DMS153 treated with DMSO at 0.1 percent for 48 hours (cell line): ENCODE measurements around the gene PC.

Source experiments
- DNase-seq: peaks from one replicate; lab custom pipeline; 2025; ENCODE audit not compliant: unreplicated experiment; lab: John Stamatoyannopoulos, UW

The PC gene

DNA sequence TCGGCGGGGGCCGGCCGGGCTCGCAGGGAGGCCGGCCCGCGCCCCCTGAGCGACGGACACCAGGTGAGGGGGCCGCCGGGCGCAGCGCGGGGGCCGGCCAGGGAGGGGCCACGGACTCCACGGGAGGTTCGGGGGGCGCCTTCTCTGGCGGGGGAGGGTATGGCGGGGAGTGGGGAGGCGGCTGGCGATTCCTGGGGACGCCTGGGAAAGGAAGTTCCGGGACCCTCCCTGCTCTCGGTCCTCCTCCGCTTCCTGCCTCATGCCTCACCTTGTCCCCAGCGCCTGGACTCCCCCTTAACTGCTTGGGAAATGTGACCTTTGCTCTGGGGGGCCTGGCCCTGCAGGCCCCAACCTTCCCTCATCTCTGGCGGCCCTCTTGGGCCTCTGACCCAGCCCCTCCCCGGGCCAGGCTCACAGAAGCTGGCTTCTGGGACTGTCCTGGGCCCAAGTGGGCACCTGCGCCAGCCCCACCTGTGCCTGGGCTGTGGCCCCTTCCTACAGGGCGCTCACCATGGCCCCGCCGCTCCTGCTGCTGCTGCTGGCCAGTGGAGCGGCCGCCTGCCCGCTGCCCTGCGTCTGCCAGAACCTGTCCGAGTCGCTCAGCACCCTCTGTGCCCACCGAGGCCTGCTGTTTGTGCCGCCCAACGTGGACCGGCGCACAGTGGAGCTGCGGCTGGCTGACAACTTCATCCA, 100.8 kb downstream of the PC start:
- no peak for DNase-seq

GRCh38 chr11:66856496-66857233, 101.5 kb downstream of the PC start, which contains the start of gene LRFN4:
LRFN4 (plus strand) TSS chr11:66857064; CDS start chr11:66857745, 681 bp downstream.
- DNase-seq, result no peak

DNA sequence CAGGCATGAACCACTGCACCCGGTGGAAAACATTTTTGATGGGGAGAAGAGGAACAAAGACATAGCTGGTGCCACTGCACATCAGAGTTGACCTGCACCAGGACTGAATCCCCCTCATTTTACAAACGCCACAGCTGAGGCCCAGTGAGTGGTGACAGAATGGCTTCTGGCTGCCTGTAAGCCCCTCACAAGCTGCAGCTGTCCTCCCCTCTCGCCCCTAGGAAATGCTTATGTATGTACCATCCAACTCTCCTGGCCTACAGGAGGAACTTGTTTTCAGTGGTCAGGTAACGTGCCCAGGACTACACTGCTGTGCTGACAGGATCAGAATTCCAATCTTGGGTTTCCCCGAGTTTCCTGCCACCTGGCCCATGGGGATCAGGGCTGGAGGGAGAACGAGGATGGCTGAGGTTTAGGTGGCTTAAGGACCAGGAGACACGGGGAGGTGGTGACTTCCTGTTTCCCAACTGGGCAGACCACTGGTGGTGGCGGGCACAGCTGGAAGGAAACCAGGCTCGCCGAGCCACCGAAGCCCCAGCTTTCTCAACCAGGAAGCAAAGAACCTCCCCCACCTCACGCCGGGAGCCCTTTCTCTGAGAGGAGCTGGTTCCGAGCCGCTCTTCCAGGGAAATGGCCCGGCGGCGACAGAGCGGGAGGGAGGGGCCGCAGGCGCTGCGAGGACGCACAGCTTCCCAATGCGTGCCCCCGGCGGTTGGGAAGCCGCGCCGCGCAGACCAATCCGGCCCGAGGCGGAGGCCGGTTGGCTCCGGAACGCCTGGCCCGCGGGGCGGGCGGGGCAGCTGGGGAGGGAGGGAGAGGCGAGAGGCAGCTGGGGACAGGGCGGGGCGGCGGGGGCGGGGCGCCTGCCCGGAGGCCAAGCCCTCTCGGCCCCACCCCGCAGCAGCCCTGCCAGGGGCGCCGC, 102.3 kb downstream of the PC start:
- DNase-seq, result peak; percentile 70

DNA sequence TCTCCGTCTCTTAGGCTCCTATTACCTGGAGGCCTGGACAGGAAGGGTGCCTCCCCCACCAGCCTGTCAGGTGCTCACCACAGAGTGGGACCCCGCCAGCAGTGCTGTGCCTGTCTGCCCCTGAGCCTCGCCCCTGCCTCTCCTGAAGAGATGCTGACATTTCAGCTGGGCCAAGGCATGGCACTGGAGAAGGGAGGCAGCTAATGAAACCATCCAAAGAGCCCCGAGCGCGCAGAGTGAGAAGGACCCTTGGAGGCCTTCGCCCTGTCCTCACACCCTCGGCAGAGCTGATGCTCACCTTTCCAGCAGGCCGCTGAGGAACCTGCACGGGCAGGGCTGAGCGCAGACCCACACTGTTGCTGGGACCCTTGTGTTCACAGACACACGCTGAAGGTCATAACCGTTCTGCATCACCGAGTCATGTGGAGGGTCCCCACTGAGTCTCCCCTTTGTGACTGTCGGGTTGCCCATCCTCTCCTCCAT, 103.4 kb downstream of the PC start:
- DNase-seq, result no peak

DNA sequence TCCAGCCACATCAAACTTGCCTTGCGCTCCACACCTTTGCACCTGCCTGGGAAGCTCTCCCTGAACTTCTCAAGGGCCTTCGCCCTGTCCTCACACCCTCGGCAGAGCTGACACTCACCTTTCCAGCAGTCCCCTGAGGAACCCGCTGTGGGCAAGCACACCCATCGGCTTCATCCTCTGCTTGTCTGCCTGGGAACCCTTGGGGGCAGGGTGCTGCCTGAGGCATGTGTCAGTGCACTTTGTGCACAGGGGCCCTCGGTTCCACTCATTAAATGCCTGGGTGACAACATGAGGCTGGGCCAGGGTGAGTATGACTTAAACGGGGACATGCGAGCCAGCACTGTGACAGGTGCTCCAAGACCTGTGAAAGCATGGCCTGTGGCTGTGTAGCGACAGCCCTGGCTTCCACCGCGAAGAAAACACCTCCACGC, 103.9 kb downstream of the PC start:
- no peak for DNase-seq

DNA sequence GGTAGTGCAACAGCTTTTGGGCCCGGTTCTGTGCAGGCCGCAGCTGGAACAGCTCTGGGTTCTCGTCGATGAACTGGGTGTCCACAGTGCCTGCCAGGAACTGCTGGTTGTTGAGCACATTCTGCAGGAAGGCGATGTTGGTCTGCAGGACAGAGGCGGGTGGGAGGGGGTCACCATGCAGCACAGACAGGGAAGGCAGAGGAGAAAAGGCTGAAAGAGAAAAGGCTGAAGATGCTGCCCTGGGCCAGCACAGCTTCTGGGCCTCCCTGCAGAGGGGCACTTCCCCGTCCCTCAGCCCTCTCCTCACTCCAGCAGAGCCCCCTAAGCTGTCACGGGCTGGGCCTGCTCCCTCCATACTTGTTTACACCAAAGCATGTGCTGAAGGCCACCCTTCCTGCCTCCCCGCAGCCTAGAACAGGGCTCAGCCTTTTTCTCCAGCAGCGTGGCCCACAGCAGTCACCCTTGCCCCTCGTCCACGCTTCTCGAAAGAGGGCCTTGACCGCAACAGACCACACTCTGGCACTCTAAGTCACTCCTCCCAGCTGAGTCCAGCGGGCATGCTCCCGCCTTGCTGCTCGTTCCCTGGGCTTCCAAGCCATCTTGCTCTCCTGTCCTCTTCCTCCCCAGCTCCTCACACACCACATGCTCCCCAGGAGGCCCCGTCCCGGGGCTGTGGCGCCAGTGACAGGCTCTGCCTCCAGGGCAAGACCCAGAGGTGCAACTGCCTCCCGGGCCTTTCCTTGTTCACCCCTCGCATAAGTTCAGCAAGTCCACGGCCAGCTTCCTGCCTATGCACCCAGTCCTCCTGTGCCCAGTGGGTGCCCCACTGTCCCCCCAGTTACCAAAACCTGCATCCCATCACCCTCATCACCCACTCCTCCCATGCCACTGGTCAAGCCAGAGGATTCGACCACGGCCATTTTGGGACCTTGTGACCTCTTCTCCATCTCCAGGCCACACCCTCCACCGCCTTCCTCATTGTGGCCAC, 104.6 kb downstream of the PC start:
- no peak for DNase-seq

- no peak for DNase-seq
Observed at GRCh38 chr11:66852466-66853241, 105.5 kb downstream of the PC start.

DNA sequence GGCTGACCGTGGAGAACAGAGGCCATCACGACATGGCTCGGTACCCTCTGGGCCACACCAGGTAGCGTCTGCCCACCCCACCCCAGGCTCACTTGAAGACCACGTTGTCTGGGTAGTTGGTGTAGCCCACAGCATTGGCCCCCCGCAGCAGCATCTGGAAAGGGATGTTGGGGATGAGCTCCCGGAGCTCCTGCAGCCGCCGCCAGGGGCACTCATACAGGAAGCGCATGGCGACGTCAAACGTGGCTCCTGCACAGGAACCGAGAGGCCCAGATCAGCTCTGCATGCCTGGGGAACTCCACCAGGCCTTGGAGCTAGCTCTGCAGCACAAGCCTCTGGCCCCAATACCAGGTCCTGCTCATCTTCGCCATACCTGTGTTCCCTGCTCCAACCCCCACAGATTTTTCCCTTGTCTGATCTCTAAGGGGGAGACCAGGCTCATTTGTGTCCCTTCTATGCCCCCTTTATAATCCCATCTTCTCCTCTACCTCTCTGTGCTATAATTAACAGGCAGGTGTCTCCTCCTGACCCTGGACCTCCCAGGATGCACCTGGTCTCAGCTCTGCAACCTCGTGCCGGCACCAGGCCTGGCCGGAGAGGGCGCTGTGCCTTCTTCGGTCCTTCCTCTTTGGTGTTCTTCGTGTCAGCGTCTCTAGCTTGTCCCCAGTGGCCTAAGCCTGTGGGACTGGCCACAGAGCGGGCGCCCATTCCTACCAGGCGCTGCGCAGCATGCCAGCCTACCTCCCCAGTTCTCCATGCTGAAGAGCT, 106.3 kb downstream of the PC start:
- DNase-seq, result no peak

DNA sequence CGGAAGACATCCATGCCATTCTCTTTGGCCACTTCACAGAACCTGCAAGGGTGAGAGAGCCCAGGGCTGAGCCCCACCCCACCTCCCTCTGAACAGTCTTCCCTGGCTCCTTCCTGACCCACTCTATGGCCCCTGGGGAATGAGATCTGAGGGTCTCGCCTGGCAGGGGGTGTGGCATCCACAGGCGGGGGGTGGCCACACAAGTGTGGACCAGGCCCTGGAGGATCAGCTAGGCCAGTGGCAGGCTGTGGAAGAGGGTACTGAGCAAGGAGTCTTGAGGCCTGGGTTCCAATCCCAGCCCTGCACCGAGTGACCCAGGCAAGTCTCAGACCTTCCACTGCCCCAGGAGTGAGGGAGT, 107.0 kb downstream of the PC start:
- DNase-seq, result no peak

DNA sequence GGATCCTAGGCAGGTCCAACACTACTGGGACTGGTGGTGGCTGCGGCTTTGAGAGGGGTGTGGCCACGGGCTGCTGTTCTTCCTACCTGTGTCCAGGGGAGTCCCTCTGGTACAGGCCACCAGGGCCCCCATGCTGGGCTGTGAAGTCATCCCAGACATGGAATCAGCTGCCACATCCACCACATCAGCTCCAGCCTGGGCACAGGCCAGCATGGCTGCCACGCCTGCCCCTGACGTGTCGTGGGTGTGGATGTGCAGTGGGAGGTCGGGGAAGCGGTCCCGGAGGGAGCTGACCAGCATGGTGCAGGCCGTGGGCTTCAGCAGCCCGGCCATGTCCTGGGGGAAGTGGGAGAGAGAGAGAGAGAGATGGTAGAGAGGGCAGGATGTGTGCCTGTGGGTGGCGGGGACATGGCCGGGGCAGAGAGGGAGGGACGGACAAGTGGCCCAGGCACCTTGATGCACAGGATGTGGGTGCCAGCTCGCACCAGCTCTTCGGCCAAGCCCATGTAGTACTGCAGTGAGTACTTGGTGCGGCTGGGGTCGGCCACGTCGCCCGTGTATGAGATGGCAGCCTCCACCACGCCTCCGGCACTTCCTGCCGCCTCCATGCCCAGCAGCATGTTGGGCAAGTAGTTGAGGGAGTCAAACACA, 107.5 kb downstream of the PC start:
- DNase-seq, result no peak

DNA sequence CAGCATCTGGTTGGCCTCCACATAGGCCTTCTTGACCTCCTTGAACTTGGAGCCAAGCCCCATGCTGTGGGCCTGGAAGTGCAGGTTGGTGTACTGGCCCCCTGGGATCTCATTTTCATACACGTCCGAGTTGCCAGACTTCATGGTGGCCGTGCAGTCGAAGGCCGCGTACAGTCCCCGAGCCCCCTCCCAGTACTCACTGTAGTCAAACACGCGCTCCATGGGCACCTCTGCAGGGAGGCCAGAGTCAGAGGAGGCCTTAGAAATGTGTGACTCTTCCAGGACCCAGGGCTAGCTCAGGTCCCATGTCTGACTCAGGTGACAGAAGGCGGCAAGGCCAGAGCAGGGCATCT, 108.0 kb downstream of the PC start:
- DNase-seq, result no peak

GRCh38 chr11:66849501-66850234, 108.5 kb downstream of the PC start:
- DNase-seq, result no peak

DNA sequence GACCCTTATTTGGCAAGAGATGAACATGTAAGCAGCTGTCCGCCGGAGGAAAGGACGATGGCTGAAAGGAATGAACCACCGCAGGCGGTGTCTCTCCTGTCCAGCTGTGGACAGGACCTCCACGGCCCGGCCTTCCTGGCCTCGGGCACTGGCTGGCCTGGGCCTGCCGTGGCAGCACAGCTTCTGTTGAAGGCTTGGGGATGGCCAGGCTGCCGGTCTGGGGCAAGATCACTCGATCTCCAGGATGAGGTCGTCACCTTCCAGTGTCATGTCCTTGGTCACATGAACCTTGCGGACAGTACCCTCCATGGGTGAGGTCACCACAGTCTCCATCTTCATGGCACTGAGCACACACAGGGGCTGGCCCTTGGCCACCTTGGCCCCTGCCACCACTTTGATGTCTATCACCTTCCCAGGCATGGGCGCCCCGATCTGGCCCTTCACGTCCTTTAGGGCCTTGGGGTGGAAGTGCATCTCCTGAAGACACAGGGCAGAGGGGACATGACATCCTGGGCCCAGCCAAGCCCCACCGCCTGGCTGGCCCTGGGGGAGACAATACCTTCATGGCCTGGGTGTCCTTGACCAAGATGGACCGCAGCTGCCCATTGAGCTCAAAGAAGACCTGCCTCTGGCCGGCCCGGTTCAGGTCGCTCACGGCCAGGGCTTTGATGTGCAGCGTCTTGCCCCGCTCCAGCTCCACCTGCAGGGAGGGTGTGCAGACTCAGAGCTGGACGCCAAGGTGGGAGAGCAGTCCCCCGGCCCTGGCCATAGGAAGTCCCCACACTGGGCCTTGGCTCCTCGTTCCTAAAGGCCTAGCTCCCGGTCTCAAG, 109.3 kb downstream of the PC start:
- DNase-seq, result no peak

DNA sequence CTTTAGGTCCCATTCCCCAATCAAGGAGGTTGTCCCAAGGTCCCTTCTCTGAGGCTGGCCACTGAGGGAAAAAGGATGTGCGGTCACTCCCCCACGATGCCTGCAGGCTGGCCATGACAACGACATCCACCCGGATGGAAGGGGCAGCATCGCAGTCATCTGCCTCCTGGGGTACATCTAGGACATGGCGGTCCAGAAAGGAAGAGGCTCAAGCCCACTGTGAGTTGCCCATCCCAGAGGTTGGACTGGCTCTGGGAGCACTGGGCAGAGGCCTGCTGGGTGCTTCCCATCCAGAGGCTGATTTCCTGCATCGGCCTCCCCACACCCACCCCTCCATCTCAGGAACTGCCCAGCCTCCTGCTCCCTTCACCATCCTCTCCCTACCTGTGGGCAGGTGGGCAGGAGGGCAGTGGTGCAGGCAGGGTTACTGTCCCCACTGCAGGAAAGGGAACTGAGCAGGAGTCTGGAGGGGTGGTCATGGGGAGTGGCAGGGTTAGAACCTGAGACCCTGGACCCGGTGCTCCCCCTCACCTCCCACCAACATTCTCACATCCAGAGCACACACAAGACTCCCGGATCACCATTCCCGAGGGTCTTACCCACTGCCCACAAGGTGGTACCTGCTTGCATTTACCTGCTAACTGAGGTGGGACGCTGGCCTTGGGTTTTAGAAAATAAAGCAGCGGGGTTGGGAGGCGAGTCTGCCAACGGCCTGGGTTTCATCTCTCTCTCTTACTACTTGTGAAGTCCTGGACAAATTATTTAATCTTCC, 110.5 kb downstream of the PC start:
- no peak for DNase-seq

DNA sequence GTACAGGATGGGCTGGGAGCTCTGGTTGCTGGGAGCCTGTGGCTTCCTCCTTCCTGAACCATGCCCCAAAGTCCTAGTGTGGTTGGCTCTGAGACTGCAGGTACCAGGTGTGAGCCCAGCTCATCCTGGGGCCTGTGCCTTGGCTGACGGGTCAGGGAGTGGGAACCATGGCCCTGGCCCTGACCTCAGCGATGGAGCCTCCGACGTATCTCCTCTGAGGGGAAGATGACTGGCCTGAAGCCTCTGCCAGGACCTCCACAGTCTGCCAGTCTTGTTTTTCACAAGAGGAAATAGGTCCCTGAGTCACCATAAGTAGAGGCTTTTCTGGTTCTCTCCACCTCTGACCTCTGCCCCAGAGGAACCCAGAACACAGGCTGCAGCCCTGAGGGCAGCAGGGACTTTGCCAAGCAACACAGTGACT, 111.5 kb downstream of the PC start:
- no peak for DNase-seq

- no peak for DNase-seq
Observed at GRCh38 chr11:66845876-66846212, 112.3 kb downstream of the PC start.
